GM08714 (cell line): ENCODE data around the gene LGSN.
"Not testable (repeated sequence)": the region's sequence is repeated elsewhere in the genome, so short reads cannot be mapped to it uniquely, and the experiment has no call there.

ENCODE experiments used
- H3K4me3 ChIP-seq: fragments of 200-500 bp; sonication (Bioruptor generic); 2 replicates; pipeline ENCODE4 v1.5.1; 2014; ENCODE audit warnings: mild to moderate bottlenecking, low read length, inconsistent platforms
- ZNF274 ChIP-seq: IDR thresholded peaks from 2 replicates; pipeline ENCODE4 v1.6.1; 2012; ENCODE audit warnings: mild to moderate bottlenecking, low read depth, low read length

Gene LGSN

GRCh38 chr6:63319939-63320338, at the start of gene LGSN:
LGSN (minus strand) TSS chr6:63319983; CDS start chr6:63319943, 40 bp downstream.
- no peak within 1 kb of the TSS for H3K4me3 ChIP-seq
- no peak for TF ChIP-seq ZNF274

GRCh38 chr6:63368347-63368746, 48.6 kb upstream of the LGSN start:
- no peak overlapping the region for H3K4me3 ChIP-seq
- no peak for TF ChIP-seq ZNF274

- not testable (repeated sequence) for H3K4me3 ChIP-seq
Observed at GRCh38 chr6:63362500-63363120, 42.8 kb upstream of the LGSN start.

- H3K4me3 ChIP-seq: not testable (repeated sequence)
Observed at GRCh38 chr6:63357384-63357783, 37.6 kb upstream of the LGSN start.

- H3K4me3 ChIP-seq: no peak overlapping the region
- TF ChIP-seq ZNF274: no peak
Observed at GRCh38 chr6:63355632-63356031, 35.8 kb upstream of the LGSN start.

- H3K4me3 ChIP-seq: peak overlapping the region; percentile 41; the same call in 1 of the 2 replicates
- TF ChIP-seq ZNF274: no peak
Observed at GRCh38 chr6:63353286-63353630, 33.5 kb upstream of the LGSN start.

- TF ChIP-seq ZNF274: no peak
- peak overlapping the region; percentile 52; the same call in 1 of the 2 replicates for H3K4me3 ChIP-seq
Observed at GRCh38 chr6:63352544-63353285, 32.9 kb upstream of the LGSN start.

GRCh38 chr6:63352069-63352543, 32.3 kb upstream of the LGSN start:
- no peak for TF ChIP-seq ZNF274
- H3K4me3 ChIP-seq: peak overlapping the region; percentile 52; the same call in 1 of the 2 replicates

- TF ChIP-seq ZNF274: no peak
- no peak overlapping the region for H3K4me3 ChIP-seq
Observed at GRCh38 chr6:63349401-63349800, 29.6 kb upstream of the LGSN start.

GRCh38 chr6:63348836-63349235, 29.1 kb upstream of the LGSN start:
- H3K4me3 ChIP-seq: no peak overlapping the region
- TF ChIP-seq ZNF274: no peak

- H3K4me3 ChIP-seq: no peak overlapping the region
- TF ChIP-seq ZNF274: no peak
Observed at GRCh38 chr6:63347599-63347998, 27.8 kb upstream of the LGSN start.

- TF ChIP-seq ZNF274: no peak
Observed at GRCh38 chr6:63346217-63346835, 26.5 kb upstream of the LGSN start.

GRCh38 chr6:63340351-63340750, 20.6 kb upstream of the LGSN start:
- H3K4me3 ChIP-seq: no peak overlapping the region
- TF ChIP-seq ZNF274: no peak

More at GRCh38 chr6:63346217-63346835, 26.5 kb upstream of the LGSN start:
- no peak overlapping the region for H3K4me3 ChIP-seq

GRCh38 chr6:63334652-63335051, 14.9 kb upstream of the LGSN start:
- not testable (repeated sequence) for H3K4me3 ChIP-seq

- H3K4me3 ChIP-seq: no peak overlapping the region
- no peak for TF ChIP-seq ZNF274
Observed at GRCh38 chr6:63333440-63333839, 13.7 kb upstream of the LGSN start.

- H3K4me3 ChIP-seq: not testable (repeated sequence)
Observed at GRCh38 chr6:63326630-63327029, 6.8 kb upstream of the LGSN start.
